Gastroesophageal sphincter (tissue), 4 donors: ENCODE measurements around the gene SLC25A42. TPM values are rescaled to one million over a fixed set of nuclear protein-coding genes. Genes with fewer than 3 reads are reported as not detected.

Experiments used
- ATAC-seq: fragments of 150-250 bp; one replicate; pipeline ENCODE4 v1.9.1; 2016; ENCODE audit warnings: mild to moderate bottlenecking, moderate library complexity
- H3K27ac ChIP-seq, 4 donors: fragments of 200-600 bp; sonication (generic) in 3 of 4; 1 replicate in 3 of 4; 2 replicates in 1 of 4; pipeline ENCODE4 v1.5.1; 2016 to 2019
- H3K27me3 ChIP-seq: fragments of 200-600 bp; sonication (generic); one replicate; pipeline ENCODE4 v1.5.1; 2019
- H3K36me3 ChIP-seq, 2 donors: fragments of 200-600 bp; sonication (generic); one replicate each; pipeline ENCODE4 v1.5.1; 2019; ENCODE audit warnings: control low read depth in 1 of 2
- H3K4me1 ChIP-seq, 3 donors: fragments of 200-600 bp; sonication (generic); 1 replicate in 2 of 3; 2 replicates in 1 of 3; pipeline ENCODE4 v1.5.1; 2016 to 2019; ENCODE audit warnings: control low read depth in 2 of 3
- H3K4me3 ChIP-seq, 2 donors: fragments of 200-600 bp; sonication (generic); one replicate each; pipeline ENCODE4 v1.5.1; 2019; ENCODE audit warnings: mild to moderate bottlenecking in 1 of 2, moderate library complexity in 1 of 2
- H3K9me3 ChIP-seq, 3 donors: fragments of 200-600 bp; sonication (generic); one replicate each; pipeline ENCODE4 v1.5.1; 2017 to 2019; ENCODE audit warnings: control low read depth in 2 of 3
- EP300 ChIP-seq: sonication (generic); formaldehyde crosslinking; IDR thresholded peaks from one replicate; pipeline ENCODE4 v1.6.1; 2017; ENCODE audit warnings: antibody characterized with exemption, mild to moderate bottlenecking
- POLR2A ChIP-seq, 2 donors: fragments of 450-650 bp; IDR thresholded peaks; one replicate each; pipeline ENCODE4 v1.6.1; 2017; ENCODE audit warnings: antibody characterized with exemption in 2 of 2, mild to moderate bottlenecking in 2 of 2, moderate library complexity in 1 of 2
- POLR2AphosphoS5 ChIP-seq: sonication (generic); formaldehyde crosslinking; IDR thresholded peaks from one replicate; pipeline ENCODE4 v1.6.1; 2017; ENCODE audit warnings: antibody characterized with exemption
- WGBS, 2 donors: methylation state at CpG; one replicate each; pipeline ENCODE4 v1.1.5; 2018; ENCODE audit warnings: low coverage in 1 of 2; 5-methylcytosine and 5-hydroxymethylcytosine counted together
- total RNA-seq, 4 donors: library from RNA; depleted of rRNA; stranded (reverse); fragments of >200 nt; gene quantifications; one replicate each; pipeline ENCODE4 v1.1.0, GENCODE V29; 2016
- TF ChIP-seq, protein P1 (sequence below), 4 experiments: fragments of 200-600 bp in 2 of 4; fragments of 450-650 bp in 2 of 4; sonication (generic) in 1 of 4; IDR thresholded peaks; one replicate each; pipeline ENCODE4 v1.5.1; 2017 to 2019; ENCODE audit warnings: antibody characterized with exemption in 4 of 4, mild to moderate bottlenecking in 2 of 4, moderate library complexity in 2 of 4

Gene SLC25A42
- total RNA-seq, 4 donors from 2014 or later, result 8.8 to 16.0 (median 12.9) TPM

DNA sequence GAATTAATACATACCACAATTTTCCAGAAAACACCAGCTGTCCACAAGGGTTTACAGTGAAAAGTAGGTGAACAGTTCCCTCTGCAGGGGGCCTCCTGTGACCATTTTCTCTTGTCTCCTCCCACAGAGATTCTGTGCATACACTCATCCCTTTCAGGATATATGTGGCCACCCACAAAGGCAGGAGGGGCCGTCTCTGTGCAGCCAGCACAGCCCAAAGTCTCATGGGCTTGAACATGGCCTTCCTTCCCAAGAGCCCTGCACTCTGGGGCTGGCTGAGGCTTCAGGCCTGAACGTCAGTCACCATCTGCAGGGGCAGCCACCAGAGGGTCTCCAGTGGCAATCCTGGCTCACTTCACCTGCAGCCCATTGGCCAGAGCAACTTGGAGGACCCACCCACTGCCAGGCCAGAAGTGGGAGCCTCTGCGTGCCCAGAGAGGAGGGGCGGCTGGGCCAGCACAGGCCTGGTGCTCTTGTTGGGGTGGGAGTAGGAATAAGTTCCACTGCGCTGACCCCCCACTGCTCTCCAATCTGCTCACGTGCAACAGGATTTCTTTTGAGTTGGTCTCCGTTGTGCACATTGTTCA, 49.3 kb downstream of the SLC25A42 start:
- H3K27ac ChIP-seq, result no peak overlapping the region
- no peaks in the 10 kb centered on the region for H3K9me3 ChIP-seq
- 57% methylated on average over 1 of the region's 7 CpGs; no CpG with 5 or more reads in 1 of the 2 donors for WGBS, 2 donors
- TF ChIP-seq EP300 (no peak), POLR2AphosphoS5 (no peak), POLR2A (IDR thresholded peaks at IDR 0.05) (no peak)
- TF ChIP-seq, protein P1, sequence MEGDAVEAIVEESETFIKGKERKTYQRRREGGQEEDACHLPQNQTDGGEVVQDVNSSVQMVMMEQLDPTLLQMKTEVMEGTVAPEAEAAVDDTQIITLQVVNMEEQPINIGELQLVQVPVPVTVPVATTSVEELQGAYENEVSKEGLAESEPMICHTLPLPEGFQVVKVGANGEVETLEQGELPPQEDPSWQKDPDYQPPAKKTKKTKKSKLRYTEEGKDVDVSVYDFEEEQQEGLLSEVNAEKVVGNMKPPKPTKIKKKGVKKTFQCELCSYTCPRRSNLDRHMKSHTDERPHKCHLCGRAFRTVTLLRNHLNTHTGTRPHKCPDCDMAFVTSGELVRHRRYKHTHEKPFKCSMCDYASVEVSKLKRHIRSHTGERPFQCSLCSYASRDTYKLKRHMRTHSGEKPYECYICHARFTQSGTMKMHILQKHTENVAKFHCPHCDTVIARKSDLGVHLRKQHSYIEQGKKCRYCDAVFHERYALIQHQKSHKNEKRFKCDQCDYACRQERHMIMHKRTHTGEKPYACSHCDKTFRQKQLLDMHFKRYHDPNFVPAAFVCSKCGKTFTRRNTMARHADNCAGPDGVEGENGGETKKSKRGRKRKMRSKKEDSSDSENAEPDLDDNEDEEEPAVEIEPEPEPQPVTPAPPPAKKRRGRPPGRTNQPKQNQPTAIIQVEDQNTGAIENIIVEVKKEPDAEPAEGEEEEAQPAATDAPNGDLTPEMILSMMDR (IDR thresholded peaks at IDR 0.05), result no peak
- peaks cover 14% of the 10 kb centered on the region for H3K27me3 ChIP-seq
- peaks cover 0 to 9% of the 10 kb centered on the region in 2 donors for H3K36me3 ChIP-seq
- ATAC-seq, result no peak
- no peak overlapping the region for H3K4me3 ChIP-seq
- peaks cover 0 to 13% (median 3%) of the 10 kb centered on the region in 3 donors for H3K4me1 ChIP-seq

GRCh38 chr19:19115954-19116353, 52.2 kb downstream of the SLC25A42 start:
- Histone ChIP-seq H3K36me3 (peaks cover 0 to 22% of the 10 kb centered on the region in 2 donors), H3K27ac (no peak overlapping the region), H3K27me3 (peaks cover 6% of the 10 kb centered on the region), H3K4me3 (no peak overlapping the region), H3K4me1 (peaks cover 0 to 9% (median 0%) of the 10 kb centered on the region in 3 donors), H3K9me3 (no peaks in the 10 kb centered on the region)
- WGBS, 2 donors, result 95% methylated on average over 4 of the region's 9 CpGs; no CpG with 5 or more reads in 1 of the 2 donors
- ATAC-seq, result no peak
- TF ChIP-seq EP300 (no peak), POLR2AphosphoS5 (no peak), POLR2A (IDR thresholded peaks at IDR 0.05) (no peak)
- TF ChIP-seq, protein P1 (IDR thresholded peaks at IDR 0.05), result peak in 2 of 4 experiments; percentile 18 to 41

DNA sequence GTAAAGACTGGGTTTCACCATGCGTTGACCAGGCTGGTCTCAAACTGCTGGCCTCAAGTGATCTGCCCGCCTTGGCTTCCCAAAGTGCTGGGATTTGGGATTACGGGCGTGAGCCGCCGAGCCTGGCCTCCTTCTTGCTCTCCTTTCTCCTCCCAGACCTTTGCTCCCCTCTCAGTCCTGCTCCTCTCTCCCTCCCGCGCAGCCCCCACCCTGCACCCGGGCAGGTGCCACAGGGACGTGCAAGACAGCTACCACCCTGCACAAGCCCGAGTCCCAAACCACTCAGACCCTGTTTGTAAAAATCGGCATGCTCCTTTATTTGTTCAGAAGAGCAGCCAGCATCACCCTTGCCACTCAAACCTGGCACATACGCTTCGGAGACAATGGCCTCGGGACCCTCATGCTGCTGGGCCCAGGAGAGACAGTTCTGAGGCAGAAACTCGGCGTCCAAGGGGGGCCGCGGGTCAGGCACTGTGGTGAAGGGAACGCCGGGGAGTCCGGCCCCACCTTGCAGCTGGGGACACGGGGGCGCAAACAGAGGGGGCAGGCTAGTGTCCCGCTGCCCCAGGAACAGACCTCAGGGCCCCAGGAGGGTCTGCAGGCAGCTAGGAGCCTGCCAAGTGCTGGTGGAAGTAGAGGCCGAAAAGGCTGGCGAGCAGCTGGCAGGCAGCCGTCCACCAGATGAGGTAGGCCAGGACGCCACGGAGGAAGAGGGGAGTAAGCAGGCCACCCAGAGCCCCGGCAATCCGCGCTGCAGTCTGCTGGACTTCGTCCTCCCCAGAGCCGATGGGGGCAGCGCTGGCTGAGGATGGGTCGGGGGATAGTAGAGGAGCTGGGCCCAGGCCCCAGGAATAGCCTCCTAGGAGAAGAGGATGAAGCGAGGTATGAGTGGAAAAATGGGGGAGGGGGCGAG, 55.8 kb downstream of the SLC25A42 start:
- peaks cover 0 to 9% (median 0%) of the 10 kb centered on the region in 3 donors for H3K4me1 ChIP-seq
- TF ChIP-seq POLR2A (IDR thresholded peaks at IDR 0.05) (no peak), EP300 (no peak), POLR2AphosphoS5 (no peak)
- TF ChIP-seq, protein P1 (IDR thresholded peaks at IDR 0.05), result no peak
- H3K27me3 ChIP-seq, result peaks cover 4% of the 10 kb centered on the region
- WGBS, 2 donors, result 88 to 92% methylated on average over 5 to 17 of the region's 39 CpGs
- peak; percentile 8 for ATAC-seq
- peaks cover 0 to 55% of the 10 kb centered on the region in 2 donors for H3K36me3 ChIP-seq
- peak overlapping the region in 1 of 2 donors; percentile 15 for H3K4me3 ChIP-seq
- H3K9me3 ChIP-seq, result peaks cover 0 to 9% (median 0%) of the 10 kb centered on the region in 3 donors
- H3K27ac ChIP-seq, result peak overlapping the region in 1 of 4 donors; percentile 27

DNA sequence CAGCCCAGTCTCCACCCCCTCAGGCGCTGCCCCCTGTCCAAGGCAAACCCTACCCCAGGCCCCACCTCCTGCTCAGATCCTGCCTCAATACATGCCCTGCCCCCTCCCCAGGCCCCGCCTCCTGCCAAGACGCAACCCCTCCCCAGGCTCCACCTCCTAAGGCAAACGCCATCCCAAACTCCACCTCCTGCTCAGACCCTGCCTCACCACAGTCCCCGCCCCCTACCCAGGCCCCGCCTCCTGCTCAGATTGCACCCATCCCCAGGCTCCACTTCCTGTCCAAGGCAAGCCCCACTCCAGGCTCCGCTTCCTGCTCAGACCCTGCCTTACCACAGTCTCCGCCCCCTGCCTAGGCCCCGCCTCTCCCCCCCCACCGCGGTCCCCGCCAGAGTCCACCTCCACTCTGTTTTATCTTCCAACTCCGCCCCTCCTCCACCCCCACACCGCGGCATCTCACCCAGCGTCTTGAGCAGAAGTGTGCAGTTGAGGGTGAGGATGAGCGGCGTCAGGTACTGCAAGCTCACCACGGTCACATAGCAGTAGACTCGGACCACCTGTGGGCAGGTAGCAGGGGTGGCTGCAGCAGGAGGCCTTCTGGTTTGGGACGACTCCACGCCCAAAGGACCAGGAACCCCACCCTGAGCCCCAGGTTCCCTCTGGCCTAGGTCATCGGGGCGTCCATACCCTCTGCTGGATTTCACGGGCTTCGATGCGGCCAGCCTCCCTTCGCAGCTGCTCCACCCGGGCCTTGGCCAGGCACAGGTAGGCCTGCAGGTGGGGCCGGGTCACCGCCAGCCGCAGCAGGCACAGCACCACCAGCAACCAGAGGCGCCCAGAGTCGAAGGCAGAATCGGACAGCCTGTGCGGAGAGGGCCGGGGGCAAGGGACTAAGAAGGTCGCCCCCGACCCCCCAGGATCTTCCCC, 56.8 kb downstream of the SLC25A42 start:
- Histone ChIP-seq H3K27me3 (no peaks in the 10 kb centered on the region), H3K27ac (peak overlapping the region in 1 of 4 donors; percentile 27), H3K36me3 (peaks cover 0 to 57% of the 10 kb centered on the region in 2 donors), H3K4me1 (peaks cover 0 to 9% (median 0%) of the 10 kb centered on the region in 3 donors), H3K4me3 (peak overlapping the region in 1 of 2 donors; percentile 18), H3K9me3 (peaks cover 0 to 9% (median 0%) of the 10 kb centered on the region in 3 donors)
- peak; percentile 82 for ATAC-seq
- TF ChIP-seq POLR2AphosphoS5, result no peak
- no peak for TF ChIP-seq POLR2A (IDR thresholded peaks at IDR 0.05)
- TF ChIP-seq, protein P1 (IDR thresholded peaks at IDR 0.05), result no peak
- TF ChIP-seq EP300, result no peak
- 0 to 32% methylated on average over 1 to 5 of the region's 39 CpGs for WGBS, 2 donors
